Thyroid gland (tissue), 4 donors: ENCODE measurements around the gene SNX10. TPM values are rescaled to one million over a fixed set of nuclear protein-coding genes. Genes with fewer than 3 reads are reported as not detected.
A peak's percentile ranks its signal among the peaks of the same experiment; 100 is the strongest.

ENCODE experiments used
- DNase-seq, 2 donors: peaks; one replicate each; pipeline ENCODE4 v3.0.0-alpha.2; 2019
- H3K27ac ChIP-seq, 3 donors: fragments of 200-600 bp; sonication (generic); 1 replicate in 2 of 3; 2 replicates in 1 of 3; pipeline ENCODE4 v1.5.1; 2016 to 2019; ENCODE audit warnings: mild to moderate bottlenecking in 1 of 3, moderate library complexity in 1 of 3
- H3K27me3 ChIP-seq: fragments of 200-600 bp; sonication (generic); one replicate; pipeline ENCODE4 v1.5.1; 2019
- H3K36me3 ChIP-seq, 2 donors: fragments of 200-600 bp; sonication (generic); one replicate each; pipeline ENCODE4 v1.5.1; 2016 to 2019
- H3K4me1 ChIP-seq, 2 donors: fragments of 200-600 bp; sonication (generic); one replicate each; pipeline ENCODE4 v1.5.1; 2017 to 2019
- H3K4me3 ChIP-seq, 3 donors: fragments of 200-600 bp; sonication (generic); replicated peaks in 1 of 3; 1 replicate in 2 of 3; 2 replicates in 1 of 3; pipeline ENCODE4 v1.5.1; 2016; ENCODE audit warnings: mild to moderate bottlenecking in 1 of 3
- H3K9me3 ChIP-seq: fragments of 200-600 bp; sonication (generic); one replicate; pipeline ENCODE4 v1.5.1; 2017
- CTCF ChIP-seq, 6 experiments: fragments of 200-600 bp in 3 of 6; fragments of 450-650 bp in 3 of 6; sonication (generic) in 3 of 6; IDR thresholded peaks; one replicate each; pipeline ENCODE4 v1.5.1; 2016 to 2019; ENCODE audit warnings: antibody characterized with exemption in 6 of 6, mild to moderate bottlenecking in 2 of 6, inconsistent platforms in 1 of 6, moderate library complexity in 1 of 6
- POLR2A ChIP-seq, 2 donors: fragments of 450-650 bp; IDR thresholded peaks; one replicate each; pipeline ENCODE4 v1.6.1; 2017; ENCODE audit warnings: antibody characterized with exemption in 2 of 2, mild to moderate bottlenecking in 2 of 2, moderate library complexity in 1 of 2
- WGBS, 2 donors: methylation state at CpG; one replicate each; pipeline ENCODE4 v1.1.5; 2017; 5-methylcytosine and 5-hydroxymethylcytosine counted together
- intact Hi-C: fragments of 100-400 bp; cut with DNase I; formaldehyde crosslinking; loops from one replicate; pipeline ENCODE4 v1.15.1; 2023
- total RNA-seq, 4 donors: library from RNA; depleted of rRNA; stranded (reverse); fragments of >200 nt; gene quantifications; one replicate each; pipeline ENCODE4 v1.2.3, GENCODE V29; 2016

SNX10 gene
- total RNA-seq, 4 donors from 2014 or later = 1.8 to 5.0 (median 2.7) TPM

- WGBS, 2 donors = 75 to 80% methylated on average over 3 of the region's 3 CpGs
- no peaks in the 10 kb centered on the region for H3K27me3 ChIP-seq
- DNase-seq = no peak
- H3K9me3 ChIP-seq = no peaks in the 10 kb centered on the region
- H3K36me3 ChIP-seq = no peaks in the 10 kb centered on the region
- H3K4me3 ChIP-seq = no peak overlapping the region
- no peak overlapping the region for H3K27ac ChIP-seq
- H3K4me1 ChIP-seq = peaks cover 0 to 4% of the 10 kb centered on the region in 2 donors
- intact Hi-C loops = no loop called here
- TF ChIP-seq POLR2A (IDR thresholded peaks at IDR 0.05) (no peak), CTCF (IDR thresholded peaks at IDR 0.05) (no peak)
These were observed 69.0 kb downstream of the SNX10 start for GRCh38 chr7:26360650-26361049.

GRCh38 chr7:26361637-26362036 is 70.0 kb downstream of the SNX10 start:
- H3K27ac ChIP-seq = no peak overlapping the region
- no peaks in the 10 kb centered on the region for H3K27me3 ChIP-seq
- intact Hi-C loops = no loop called here
- no peaks in the 10 kb centered on the region for H3K36me3 ChIP-seq
- no peak for TF ChIP-seq CTCF (IDR thresholded peaks at IDR 0.05)
- no peak for TF ChIP-seq POLR2A (IDR thresholded peaks at IDR 0.05)
- WGBS, 2 donors = 93 to 94% methylated on average over 3 of the region's 3 CpGs
- no peak overlapping the region for H3K4me3 ChIP-seq
- H3K4me1 ChIP-seq = peaks cover 0 to 4% of the 10 kb centered on the region in 2 donors
- no peak for DNase-seq
- H3K9me3 ChIP-seq = no peaks in the 10 kb centered on the region

- no peak for DNase-seq
- intact Hi-C loops = no loop called here
- Histone ChIP-seq H3K27ac (no peak overlapping the region), H3K36me3 (no peaks in the 10 kb centered on the region), H3K4me1 (peaks cover 0 to 4% of the 10 kb centered on the region in 2 donors), H3K9me3 (no peaks in the 10 kb centered on the region), H3K27me3 (no peaks in the 10 kb centered on the region), H3K4me3 (no peak overlapping the region)
- 90 to 93% methylated on average over 7 of the region's 7 CpGs for WGBS, 2 donors
- TF ChIP-seq CTCF (IDR thresholded peaks at IDR 0.05) = no peak
- no peak for TF ChIP-seq POLR2A (IDR thresholded peaks at IDR 0.05)
These were observed 71.8 kb downstream of the SNX10 start for GRCh38 chr7:26363465-26363864.

- Histone ChIP-seq H3K27ac (no peak overlapping the region), H3K36me3 (no peaks in the 10 kb centered on the region), H3K27me3 (no peaks in the 10 kb centered on the region), H3K4me3 (no peak overlapping the region), H3K9me3 (no peaks in the 10 kb centered on the region), H3K4me1 (peaks cover 0 to 4% of the 10 kb centered on the region in 2 donors)
- WGBS, 2 donors = 36 to 38% methylated on average over 13 of the region's 13 CpGs
- TF ChIP-seq POLR2A (IDR thresholded peaks at IDR 0.05) = no peak
- TF ChIP-seq CTCF (IDR thresholded peaks at IDR 0.05) = peak in 5 of 6 experiments; percentile 25 to 93 (median 71)
- DNase-seq = peak; percentile 58 to 61
- intact Hi-C loops = loop anchor here (2.0 to 5.0 kb wide), 3 partner anchors 278 to 472 kb away; no protein-coding TSS in a partner anchor
These were observed 73.6 kb downstream of the SNX10 start for GRCh38 chr7:26365077-26365900.

- H3K27ac ChIP-seq = no peak overlapping the region
- TF ChIP-seq CTCF (IDR thresholded peaks at IDR 0.05) = no peak
- no peak for TF ChIP-seq POLR2A (IDR thresholded peaks at IDR 0.05)
- intact Hi-C loops = loop anchor here (2.0 to 5.0 kb wide), 3 partner anchors 279 to 473 kb away; no protein-coding TSS in a partner anchor
These were observed 74.2 kb downstream of the SNX10 start for GRCh38 chr7:26365901-26366275.

More at GRCh38 chr7:26365901-26366275, 74.2 kb downstream of the SNX10 start:
- no peak for DNase-seq
- Histone ChIP-seq H3K27me3 (no peaks in the 10 kb centered on the region), H3K36me3 (no peaks in the 10 kb centered on the region), H3K9me3 (no peaks in the 10 kb centered on the region), H3K4me3 (no peak overlapping the region), H3K4me1 (peaks cover 0 to 4% of the 10 kb centered on the region in 2 donors)
